ENCODE data around the gene INPP4A. TPM values are rescaled to one million over a fixed set of nuclear protein-coding genes. Genes with fewer than 3 reads are reported as not detected.
"Not testable (repeated sequence)": the region's sequence is repeated elsewhere in the genome, so short reads cannot be mapped to it uniquely, and the experiment has no call there.

Gene INPP4A
- total RNA-seq, 2 donors from 2014 or later, result 12.9 to 49.8 TPM

DNA sequence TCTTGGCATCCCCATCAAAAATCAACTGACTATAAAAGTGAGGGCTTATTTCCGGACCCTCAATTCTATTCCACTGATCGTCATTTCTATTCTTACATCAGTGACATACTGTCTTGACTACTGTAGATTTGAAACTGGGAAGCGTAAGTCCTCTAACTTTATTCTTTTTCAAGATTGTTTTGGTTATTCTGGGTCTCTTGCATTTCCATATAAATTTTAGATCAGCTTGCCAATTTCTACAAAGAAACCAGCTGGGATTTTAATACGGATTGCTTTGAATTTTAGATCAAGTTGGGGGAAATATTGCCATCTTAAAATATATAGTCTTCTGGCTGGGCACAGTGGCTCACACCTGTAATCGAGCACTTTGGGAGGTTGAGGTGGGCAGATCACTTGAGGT, 17.9 kb upstream of the INPP4A start:
- H3K36me3 ChIP-seq, result no peaks in the 10 kb centered on the region
- H3K9me3 ChIP-seq, result no peaks in the 10 kb centered on the region
- H3K4me3 ChIP-seq, result no peak overlapping the region
- H3K27ac ChIP-seq, result no peak overlapping the region
- H3K4me1 ChIP-seq (replicated peaks), result no peaks in the 10 kb centered on the region
- no peaks in the 10 kb centered on the region for H3K27me3 ChIP-seq (replicated peaks; ENCODE audit: insufficient read depth)
- DNase-seq (ENCODE audit: low spot score), result no peak
- intact Hi-C loops (cut with DNase I), result no loop called here
- TF ChIP-seq, protein P1, sequence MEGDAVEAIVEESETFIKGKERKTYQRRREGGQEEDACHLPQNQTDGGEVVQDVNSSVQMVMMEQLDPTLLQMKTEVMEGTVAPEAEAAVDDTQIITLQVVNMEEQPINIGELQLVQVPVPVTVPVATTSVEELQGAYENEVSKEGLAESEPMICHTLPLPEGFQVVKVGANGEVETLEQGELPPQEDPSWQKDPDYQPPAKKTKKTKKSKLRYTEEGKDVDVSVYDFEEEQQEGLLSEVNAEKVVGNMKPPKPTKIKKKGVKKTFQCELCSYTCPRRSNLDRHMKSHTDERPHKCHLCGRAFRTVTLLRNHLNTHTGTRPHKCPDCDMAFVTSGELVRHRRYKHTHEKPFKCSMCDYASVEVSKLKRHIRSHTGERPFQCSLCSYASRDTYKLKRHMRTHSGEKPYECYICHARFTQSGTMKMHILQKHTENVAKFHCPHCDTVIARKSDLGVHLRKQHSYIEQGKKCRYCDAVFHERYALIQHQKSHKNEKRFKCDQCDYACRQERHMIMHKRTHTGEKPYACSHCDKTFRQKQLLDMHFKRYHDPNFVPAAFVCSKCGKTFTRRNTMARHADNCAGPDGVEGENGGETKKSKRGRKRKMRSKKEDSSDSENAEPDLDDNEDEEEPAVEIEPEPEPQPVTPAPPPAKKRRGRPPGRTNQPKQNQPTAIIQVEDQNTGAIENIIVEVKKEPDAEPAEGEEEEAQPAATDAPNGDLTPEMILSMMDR (IDR thresholded peaks at IDR 0.05), result no peak
- TF ChIP-seq POLR2A (IDR thresholded peaks at IDR 0.05) (no peak), POLR2AphosphoS5 (IDR thresholded peaks at IDR 0.05) (no peak)
- 93% methylated on average over 5 of the region's 5 CpGs for WGBS

DNA sequence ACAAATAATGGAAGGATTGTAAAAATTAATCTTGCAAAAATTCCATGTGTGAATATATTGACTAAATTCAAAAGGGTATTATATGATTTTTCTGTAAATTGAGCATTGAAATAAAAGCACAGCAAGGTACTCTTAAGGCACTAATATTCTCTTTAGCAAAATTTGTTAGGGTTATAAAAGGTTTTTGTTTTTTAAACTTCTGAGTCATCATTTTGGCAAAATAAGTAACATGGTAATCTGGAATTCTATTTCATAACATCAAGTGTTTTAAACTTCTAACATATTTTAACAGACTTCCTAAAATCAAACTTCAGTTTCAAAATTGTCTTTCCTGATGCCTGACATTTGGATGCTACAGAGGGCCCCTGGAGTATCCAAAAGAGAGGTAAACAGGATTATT, 12.5 kb upstream of the INPP4A start:
- Histone ChIP-seq H3K27ac (no peak overlapping the region), H3K4me1 (replicated peaks) (no peaks in the 10 kb centered on the region), H3K36me3 (no peaks in the 10 kb centered on the region), H3K27me3 (replicated peaks; ENCODE audit: insufficient read depth) (no peaks in the 10 kb centered on the region), H3K4me3 (no peak overlapping the region), H3K9me3 (no peaks in the 10 kb centered on the region)
- TF ChIP-seq, protein P1 (IDR thresholded peaks at IDR 0.05), result no peak
- TF ChIP-seq POLR2A (IDR thresholded peaks at IDR 0.05) (no peak), POLR2AphosphoS5 (IDR thresholded peaks at IDR 0.05) (no peak)
- intact Hi-C loops (cut with DNase I), result no loop called here
- no peak for DNase-seq (ENCODE audit: low spot score)

DNA sequence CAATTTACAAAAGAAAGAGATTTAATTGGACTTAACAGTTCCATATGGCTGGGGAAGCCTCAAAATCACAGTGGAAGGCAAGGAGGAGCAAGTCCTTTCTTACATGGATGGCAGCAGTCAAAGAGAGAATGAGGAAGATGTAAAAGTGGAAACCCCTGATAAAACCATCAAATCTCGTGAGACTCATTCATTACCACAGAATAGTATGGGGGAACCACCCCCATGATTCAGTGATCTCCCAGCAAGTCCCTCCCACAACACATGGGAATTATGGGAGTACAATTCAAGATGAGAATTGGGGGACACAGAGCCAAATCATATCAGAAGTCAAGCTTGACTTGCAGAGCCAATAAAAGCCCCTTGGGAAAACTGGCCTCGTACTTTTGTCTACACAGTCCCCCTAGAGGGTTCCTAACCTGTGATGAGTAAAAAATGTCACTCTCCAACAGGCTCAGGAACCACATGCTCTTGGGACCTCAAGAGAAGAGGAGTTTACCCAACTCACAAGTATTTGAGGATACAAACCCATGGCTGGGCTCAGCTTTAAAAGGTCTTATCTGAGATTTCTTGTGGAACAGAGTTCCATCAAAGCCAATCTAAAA, 11.2 kb upstream of the INPP4A start:
- Histone ChIP-seq H3K9me3 (no peaks in the 10 kb centered on the region), H3K4me3 (no peak overlapping the region), H3K27ac (no peak overlapping the region), H3K4me1 (replicated peaks) (no peaks in the 10 kb centered on the region), H3K36me3 (no peaks in the 10 kb centered on the region), H3K27me3 (replicated peaks; ENCODE audit: insufficient read depth) (no peaks in the 10 kb centered on the region)
- 89% methylated on average over 2 of the region's 2 CpGs for WGBS
- intact Hi-C loops (cut with DNase I), result no loop called here
- no peak for DNase-seq (ENCODE audit: low spot score)
- no peak for TF ChIP-seq POLR2A (IDR thresholded peaks at IDR 0.05)
- TF ChIP-seq, protein P1 (IDR thresholded peaks at IDR 0.05), result no peak
- no peak for TF ChIP-seq POLR2AphosphoS5 (IDR thresholded peaks at IDR 0.05)

DNA sequence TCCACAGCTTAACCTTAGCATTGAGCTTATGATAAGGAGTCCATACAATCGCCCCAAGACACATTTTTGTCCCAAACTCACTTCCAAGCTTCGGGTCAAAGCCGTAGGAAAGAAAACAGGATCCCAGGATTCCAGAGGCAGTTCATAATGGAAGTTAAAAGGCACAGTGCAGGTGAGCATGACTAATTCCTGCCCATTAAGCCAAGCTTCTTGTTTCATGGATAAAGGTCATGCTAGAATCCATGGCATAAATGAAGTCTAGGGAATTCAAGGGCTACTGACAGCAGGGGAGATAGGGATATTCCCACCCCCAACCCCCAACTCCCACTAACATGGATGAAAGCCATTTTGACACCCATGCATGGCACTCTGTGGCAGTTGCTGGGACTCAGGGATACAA, 10.2 kb upstream of the INPP4A start:
- no peak overlapping the region for H3K27ac ChIP-seq
- H3K36me3 ChIP-seq, result no peaks in the 10 kb centered on the region
- H3K4me3 ChIP-seq, result no peak overlapping the region
- no peaks in the 10 kb centered on the region for H3K27me3 ChIP-seq (replicated peaks; ENCODE audit: insufficient read depth)
- intact Hi-C loops (cut with DNase I), result no loop called here
- no peaks in the 10 kb centered on the region for H3K4me1 ChIP-seq (replicated peaks)
- TF ChIP-seq, protein P1 (IDR thresholded peaks at IDR 0.05), result no peak
- TF ChIP-seq POLR2AphosphoS5 (IDR thresholded peaks at IDR 0.05) (no peak), POLR2A (IDR thresholded peaks at IDR 0.05) (no peak)
- WGBS, result 91% methylated on average over 3 of the region's 3 CpGs
- DNase-seq (ENCODE audit: low spot score), result no peak
- H3K9me3 ChIP-seq, result no peaks in the 10 kb centered on the region

DNA sequence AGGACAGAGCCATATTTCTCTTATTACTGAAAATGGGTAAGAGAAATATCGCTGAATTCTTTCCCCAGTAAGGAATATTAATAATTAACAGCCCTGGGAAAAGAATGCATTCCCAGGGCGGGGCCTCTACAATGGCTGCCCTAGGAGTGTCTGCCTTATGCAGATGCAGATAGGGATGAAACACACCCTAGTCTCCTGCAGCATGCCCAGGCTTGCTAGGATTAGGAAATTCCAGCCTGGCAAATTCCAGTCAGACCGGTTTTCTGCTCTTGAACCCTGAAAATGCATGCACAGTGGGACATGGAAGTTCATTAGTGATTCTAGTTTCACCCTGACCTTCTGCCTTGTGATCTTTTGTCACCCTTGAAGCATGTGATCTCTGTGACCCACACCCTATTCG, 9.0 kb upstream of the INPP4A start:
- 80% methylated on average over 4 of the region's 4 CpGs for WGBS
- H3K27ac ChIP-seq; DNase-seq (ENCODE audit: low spot score); H3K9me3 ChIP-seq; H3K27me3 ChIP-seq (replicated peaks; ENCODE audit: insufficient read depth); H3K4me1 ChIP-seq (replicated peaks); H3K4me3 ChIP-seq; H3K36me3 ChIP-seq; intact Hi-C loops (cut with DNase I): not testable (repeated sequence)
